ENCODE data around the gene HORMAD2.

GRCh38 chr22:30062259-30062658 lies 18.0 kb upstream of the HORMAD2 start:
- TF ChIP-seq, protein P1, sequence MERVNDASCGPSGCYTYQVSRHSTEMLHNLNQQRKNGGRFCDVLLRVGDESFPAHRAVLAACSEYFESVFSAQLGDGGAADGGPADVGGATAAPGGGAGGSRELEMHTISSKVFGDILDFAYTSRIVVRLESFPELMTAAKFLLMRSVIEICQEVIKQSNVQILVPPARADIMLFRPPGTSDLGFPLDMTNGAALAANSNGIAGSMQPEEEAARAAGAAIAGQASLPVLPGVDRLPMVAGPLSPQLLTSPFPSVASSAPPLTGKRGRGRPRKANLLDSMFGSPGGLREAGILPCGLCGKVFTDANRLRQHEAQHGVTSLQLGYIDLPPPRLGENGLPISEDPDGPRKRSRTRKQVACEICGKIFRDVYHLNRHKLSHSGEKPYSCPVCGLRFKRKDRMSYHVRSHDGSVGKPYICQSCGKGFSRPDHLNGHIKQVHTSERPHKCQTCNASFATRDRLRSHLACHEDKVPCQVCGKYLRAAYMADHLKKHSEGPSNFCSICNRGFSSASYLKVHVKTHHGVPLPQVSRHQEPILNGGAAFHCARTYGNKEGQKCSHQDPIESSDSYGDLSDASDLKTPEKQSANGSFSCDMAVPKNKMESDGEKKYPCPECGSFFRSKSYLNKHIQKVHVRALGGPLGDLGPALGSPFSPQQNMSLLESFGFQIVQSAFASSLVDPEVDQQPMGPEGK (CRISPR knock-in tag; IDR thresholded peaks at IDR 0.05; ENCODE audit: borderline replicate concordance) = no peak
- TF ChIP-seq CSDC2 (CRISPR knock-in tag; IDR thresholded peaks at IDR 0.05) = no peak
